Stomach smooth muscle (tissue), 2 donors: ENCODE data around the gene RPL10A.
"Not testable (repeated sequence)": the region's sequence is repeated elsewhere in the genome, so short reads cannot be mapped to it uniquely, and the experiment has no call there.

Experiments used
- H3K27ac ChIP-seq: one replicate; pipeline ENCODE4 v1.7.0; 2013; ENCODE audit warnings: mild to moderate bottlenecking, low read length, inconsistent platforms
- H3K27me3 ChIP-seq, 2 donors: one replicate each; pipeline ENCODE4 v1.7.0; 2013; ENCODE audit warnings: low read length in 2 of 2; ENCODE audit not compliant: insufficient read depth in 2 of 2, control insufficient read depth in 1 of 2
- H3K36me3 ChIP-seq, 2 donors: one replicate each; pipeline ENCODE4 v1.7.0; 2013; ENCODE audit warnings: low read length in 2 of 2; ENCODE audit not compliant: control insufficient read depth in 2 of 2, insufficient read depth in 2 of 2
- H3K4me1 ChIP-seq: one replicate; pipeline ENCODE4 v1.7.0; 2013; ENCODE audit warnings: low read length; ENCODE audit not compliant: control insufficient read depth, insufficient read depth
- H3K4me3 ChIP-seq, 2 donors: one replicate each; pipeline ENCODE4 v1.7.0; 2013; ENCODE audit warnings: low read length in 2 of 2
- H3K9ac ChIP-seq, 2 donors: one replicate each; pipeline ENCODE4 v1.7.0; 2013; ENCODE audit warnings: low read length in 2 of 2, mild to moderate bottlenecking in 1 of 2
- H3K9me3 ChIP-seq, 2 donors: one replicate each; pipeline ENCODE4 v1.7.0; 2013; ENCODE audit warnings: low read length in 2 of 2; ENCODE audit not compliant: control insufficient read depth in 2 of 2
- donor health status: healthy.
- donor health status: Pancreatic carcinoma.

Gene RPL10A

GRCh38 chr6:35512740-35513139 is 44.5 kb downstream of the RPL10A start, which contains the start of gene TULP1:
TSS of gene TULP1 (minus strand) at chr6:35512896. CDS start at chr6:35512858, 38 bp downstream.
- Histone ChIP-seq H3K9ac (no peak within 1 kb of the TSS), H3K36me3 (no peaks in the 10 kb centered on the region), H3K27ac (no peak within 1 kb of the TSS), H3K9me3 (no peaks in the 10 kb centered on the region), H3K27me3 (peaks cover 32 to 42% of the 10 kb centered on the region in 2 donors), H3K4me1 (peaks cover 11% of the 10 kb centered on the region), H3K4me3 (peak within 1 kb of the TSS in 1 of 2 donors; percentile 35)

GRCh38 chr6:35514587-35514986 is 46.4 kb downstream of the RPL10A start:
- Histone ChIP-seq H3K27ac (no peak overlapping the region), H3K4me1 (peaks cover 9% of the 10 kb centered on the region), H3K9ac (no peak overlapping the region), H3K27me3 (peaks cover 17 to 25% of the 10 kb centered on the region in 2 donors), H3K9me3 (no peaks in the 10 kb centered on the region), H3K4me3 (no peak overlapping the region), H3K36me3 (no peaks in the 10 kb centered on the region)

- not testable (repeated sequence) for H3K9me3 ChIP-seq, H3K27ac ChIP-seq, H3K4me3 ChIP-seq, H3K4me1 ChIP-seq, H3K9ac ChIP-seq, H3K36me3 ChIP-seq
- peaks cover 12 to 13% of the 10 kb centered on the region in 2 donors for H3K27me3 ChIP-seq
Observed at GRCh38 chr6:35515939-35516338, 47.7 kb downstream of the RPL10A start.

- Histone ChIP-seq H3K9me3 (no peaks in the 10 kb centered on the region), H3K27ac (no peak overlapping the region), H3K27me3 (peaks cover 4 to 5% of the 10 kb centered on the region in 2 donors), H3K9ac (no peak overlapping the region), H3K4me1 (peaks cover 3% of the 10 kb centered on the region), H3K36me3 (no peaks in the 10 kb centered on the region), H3K4me3 (no peak overlapping the region)
Observed at GRCh38 chr6:35516712-35517111, 48.5 kb downstream of the RPL10A start.

- H3K9me3 ChIP-seq, H3K4me3 ChIP-seq, H3K9ac ChIP-seq, H3K27ac ChIP-seq, H3K4me1 ChIP-seq, H3K27me3 ChIP-seq, H3K36me3 ChIP-seq: not testable (repeated sequence)
Observed at GRCh38 chr6:35517978-35518377, 49.8 kb downstream of the RPL10A start.

- H3K27me3 ChIP-seq: no peaks in the 10 kb centered on the region
- H3K4me1 ChIP-seq: peaks cover 6% of the 10 kb centered on the region
- no peak overlapping the region for H3K27ac ChIP-seq
- H3K36me3 ChIP-seq: no peaks in the 10 kb centered on the region
- no peak overlapping the region for H3K9ac ChIP-seq
- no peak overlapping the region for H3K4me3 ChIP-seq
- H3K9me3 ChIP-seq: no peaks in the 10 kb centered on the region
Observed at GRCh38 chr6:35518566-35519312, 50.5 kb downstream of the RPL10A start.

- Histone ChIP-seq H3K27ac (no peak overlapping the region), H3K27me3 (no peaks in the 10 kb centered on the region), H3K4me3 (no peak overlapping the region), H3K9me3 (no peaks in the 10 kb centered on the region), H3K9ac (no peak overlapping the region), H3K4me1 (peaks cover 6% of the 10 kb centered on the region), H3K36me3 (no peaks in the 10 kb centered on the region)
Observed at GRCh38 chr6:35519313-35520015, 51.3 kb downstream of the RPL10A start.
